AG04450 (cell line): ENCODE data around the gene WNT1. TPM values are rescaled to one million over a fixed set of nuclear protein-coding genes. Genes with fewer than 3 reads are reported as not detected.

ENCODE experiments used
- CTCF ChIA-PET: fragments of 300-600, 350-600 bp; formaldehyde crosslinking; extraction: SDS; loops from one replicate; lab custom pipeline; 2022; ENCODE audit warnings: antibody characterized with exemption, inconsistent platforms; lab: Charles Lee
- POLR2A ChIA-PET: fragments of 350-600 bp; formaldehyde crosslinking; extraction: SDS; loops from one replicate; lab custom pipeline; 2021; ENCODE audit warnings: antibody characterized with exemption, inconsistent platforms; lab: Yijun Ruan, JAX
- DNase-seq: peaks from one replicate; pipeline ENCODE4 v3.0.0-alpha.2; 2011; ENCODE audit warnings: low read depth, low spot score
- H3K27ac ChIP-seq: one replicate; pipeline ENCODE4 v1.5.1; 2012; ENCODE audit warnings: low read depth, low read length, control low read depth
- H3K27me3 ChIP-seq: one replicate; pipeline ENCODE4 v1.6.0; 2012; ENCODE audit warnings: low read length; ENCODE audit not compliant: control insufficient read depth, insufficient read depth
- H3K4me3 ChIP-seq: 2 replicates; pipeline ENCODE4 v1.5.1; 2011; ENCODE audit warnings: mild to moderate bottlenecking, low read depth, low read length, control low read depth
- H3K9me3 ChIP-seq: 2 replicates; pipeline ENCODE4 v1.5.1; 2012; ENCODE audit warnings: low read length; ENCODE audit not compliant: control insufficient read depth, insufficient read depth
- polyA plus RNA-seq: library from polyadenylated mRNA; depleted of rRNA; stranded (reverse); fragments of >200 nt; gene quantifications from 2 replicates; pipeline ENCODE4 v1.2.3, GENCODE V29; 2011
- TF ChIP-seq, protein P1 (sequence below): IDR thresholded peaks from 2 replicates; pipeline ENCODE4 v1.5.1; 2011; ENCODE audit warnings: low read depth, low read length, control low read depth, inconsistent platforms

Gene WNT1
- polyA plus RNA-seq, 1 experiment: not detected

- DNase-seq: no peak
- Histone ChIP-seq H3K4me3 (no peak overlapping the region), H3K9me3 (no peaks in the 10 kb centered on the region), H3K27me3 (peaks cover 39% of the 10 kb centered on the region), H3K27ac (no peak overlapping the region)
- POLR2A ChIA-PET: interaction anchor here (0.6 kb wide), 1 partner anchor 63 kb away, joined by 6 read pairs; no protein-coding TSS in a partner anchor
- CTCF ChIA-PET: interaction anchor here (1.0 to 7.7 kb wide), 3 partner anchors 13 to 139 kb away, joined by 3 to 95 read pairs (median 7); partner anchors contain the start of genes DDX23 and WNT1
- TF ChIP-seq, protein P1, sequence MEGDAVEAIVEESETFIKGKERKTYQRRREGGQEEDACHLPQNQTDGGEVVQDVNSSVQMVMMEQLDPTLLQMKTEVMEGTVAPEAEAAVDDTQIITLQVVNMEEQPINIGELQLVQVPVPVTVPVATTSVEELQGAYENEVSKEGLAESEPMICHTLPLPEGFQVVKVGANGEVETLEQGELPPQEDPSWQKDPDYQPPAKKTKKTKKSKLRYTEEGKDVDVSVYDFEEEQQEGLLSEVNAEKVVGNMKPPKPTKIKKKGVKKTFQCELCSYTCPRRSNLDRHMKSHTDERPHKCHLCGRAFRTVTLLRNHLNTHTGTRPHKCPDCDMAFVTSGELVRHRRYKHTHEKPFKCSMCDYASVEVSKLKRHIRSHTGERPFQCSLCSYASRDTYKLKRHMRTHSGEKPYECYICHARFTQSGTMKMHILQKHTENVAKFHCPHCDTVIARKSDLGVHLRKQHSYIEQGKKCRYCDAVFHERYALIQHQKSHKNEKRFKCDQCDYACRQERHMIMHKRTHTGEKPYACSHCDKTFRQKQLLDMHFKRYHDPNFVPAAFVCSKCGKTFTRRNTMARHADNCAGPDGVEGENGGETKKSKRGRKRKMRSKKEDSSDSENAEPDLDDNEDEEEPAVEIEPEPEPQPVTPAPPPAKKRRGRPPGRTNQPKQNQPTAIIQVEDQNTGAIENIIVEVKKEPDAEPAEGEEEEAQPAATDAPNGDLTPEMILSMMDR: no peak
These were observed 13.3 kb downstream of the WNT1 start for GRCh38 chr12:48991247-48992050.

GRCh38 chr12:48993787-48994186 is 15.7 kb downstream of the WNT1 start:
- POLR2A ChIA-PET: no interaction called here
- TF ChIP-seq, protein P1: no peak
- DNase-seq: no peak

GRCh38 chr12:48994224-48995085 is 16.3 kb downstream of the WNT1 start:
- peaks cover 36% of the 10 kb centered on the region for H3K27me3 ChIP-seq
- TF ChIP-seq, protein P1: no peak
- DNase-seq: no peak
- no peak overlapping the region for H3K27ac ChIP-seq
- no peak overlapping the region for H3K4me3 ChIP-seq
- ChIA-PET POLR2A (no interaction called here), CTCF (interaction anchor here (0.6 to 7.7 kb wide), 11 partner anchors 11 to 823 kb away, joined by 3 to 95 read pairs (median 6); partner anchors contain the start of genes DDX23 and WNT1)
- H3K9me3 ChIP-seq: no peaks in the 10 kb centered on the region; the same call in 1 of the 2 replicates

More at GRCh38 chr12:48993787-48994186, 15.7 kb downstream of the WNT1 start:
- Histone ChIP-seq H3K4me3 (no peak overlapping the region), H3K27ac (no peak overlapping the region), H3K27me3 (peaks cover 36% of the 10 kb centered on the region), H3K9me3 (no peaks in the 10 kb centered on the region; the same call in 1 of the 2 replicates)
- CTCF ChIA-PET: interaction anchor here (2.4 to 7.7 kb wide), 3 partner anchors 12 to 141 kb away, joined by 9 to 95 read pairs (median 44); partner anchors contain the start of genes DDX23 and WNT1

DNA sequence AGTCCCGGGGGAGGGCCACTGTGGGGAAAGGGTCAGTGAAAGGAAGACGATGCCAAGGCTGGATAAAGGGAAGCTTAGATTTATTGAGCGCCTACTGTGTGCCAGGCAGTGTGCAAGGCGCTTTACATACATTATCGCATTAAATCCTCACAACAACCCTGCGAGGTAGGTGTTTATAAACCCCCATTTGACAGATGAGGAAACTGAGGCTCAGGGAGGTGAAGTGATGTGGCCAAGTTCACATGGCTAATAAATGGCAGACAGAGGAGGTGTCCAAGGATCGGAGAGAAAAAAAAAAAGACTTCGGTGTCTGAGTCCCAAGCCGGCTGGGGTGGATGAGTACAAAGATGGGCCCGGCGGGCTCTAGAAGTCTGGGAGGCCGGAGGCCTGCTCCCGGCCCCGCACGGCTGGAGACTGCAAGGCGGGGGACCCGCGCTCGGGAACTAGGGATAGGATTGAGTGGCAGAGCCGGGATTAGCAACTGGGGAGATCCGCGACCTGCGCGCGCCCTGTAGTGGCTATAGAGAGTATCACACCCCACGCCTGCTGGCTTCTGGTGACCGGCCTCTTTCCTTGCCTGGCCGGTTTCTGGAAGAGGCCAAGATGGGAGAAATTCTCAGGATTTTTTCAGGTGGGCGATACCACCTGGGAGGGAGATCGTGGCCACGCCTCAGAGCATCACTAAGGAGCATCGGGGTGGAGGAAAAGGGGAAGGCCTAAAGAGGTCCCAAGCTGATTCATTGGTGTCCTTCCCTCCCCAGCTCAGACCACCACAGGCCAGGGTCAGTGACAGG is 17.2 kb downstream of the WNT1 start:
- POLR2A ChIA-PET: interaction anchor here (0.5 to 0.6 kb wide), 2 partner anchors 22 to 25 kb away, joined by 4 to 5 read pairs; no protein-coding TSS in a partner anchor
- no peaks in the 10 kb centered on the region; the same call in 1 of the 2 replicates for H3K9me3 ChIP-seq
- CTCF ChIA-PET: interaction anchor here (0.5 to 7.7 kb wide), 10 partner anchors 10 to 142 kb away, joined by 3 to 95 read pairs (median 5); partner anchors contain the start of genes DDX23 and WNT1
- DNase-seq: peak; percentile 49
- H3K27me3 ChIP-seq: peaks cover 31% of the 10 kb centered on the region
- TF ChIP-seq, protein P1: peak; percentile 80
- H3K27ac ChIP-seq: no peak overlapping the region
- peak overlapping the region; percentile 22; the same call in 1 of the 2 replicates for H3K4me3 ChIP-seq
